Measurements from ENCODE around the gene ICOSLG.
"Not testable (repeated sequence)": the region's sequence is repeated elsewhere in the genome, so short reads cannot be mapped to it uniquely, and the experiment has no call there.

ICOSLG gene, protein sequence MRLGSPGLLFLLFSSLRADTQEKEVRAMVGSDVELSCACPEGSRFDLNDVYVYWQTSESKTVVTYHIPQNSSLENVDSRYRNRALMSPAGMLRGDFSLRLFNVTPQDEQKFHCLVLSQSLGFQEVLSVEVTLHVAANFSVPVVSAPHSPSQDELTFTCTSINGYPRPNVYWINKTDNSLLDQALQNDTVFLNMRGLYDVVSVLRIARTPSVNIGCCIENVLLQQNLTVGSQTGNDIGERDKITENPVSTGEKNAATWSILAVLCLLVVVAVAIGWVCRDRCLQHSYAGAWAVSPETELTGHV

GRCh38 chr21:44240842-44241241 lies at the start of gene ICOSLG:
TSS of gene ICOSLG (minus strand) at chr21:44240943. CDS start at chr21:44240817, 126 bp downstream.
- DNase-seq (ENCODE audit: low read depth): not testable (repeated sequence)

- no peak for DNase-seq (ENCODE audit: low read depth)
These were observed 48.8 kb upstream of the ICOSLG start for GRCh38 chr21:44289381-44290010.

DNA sequence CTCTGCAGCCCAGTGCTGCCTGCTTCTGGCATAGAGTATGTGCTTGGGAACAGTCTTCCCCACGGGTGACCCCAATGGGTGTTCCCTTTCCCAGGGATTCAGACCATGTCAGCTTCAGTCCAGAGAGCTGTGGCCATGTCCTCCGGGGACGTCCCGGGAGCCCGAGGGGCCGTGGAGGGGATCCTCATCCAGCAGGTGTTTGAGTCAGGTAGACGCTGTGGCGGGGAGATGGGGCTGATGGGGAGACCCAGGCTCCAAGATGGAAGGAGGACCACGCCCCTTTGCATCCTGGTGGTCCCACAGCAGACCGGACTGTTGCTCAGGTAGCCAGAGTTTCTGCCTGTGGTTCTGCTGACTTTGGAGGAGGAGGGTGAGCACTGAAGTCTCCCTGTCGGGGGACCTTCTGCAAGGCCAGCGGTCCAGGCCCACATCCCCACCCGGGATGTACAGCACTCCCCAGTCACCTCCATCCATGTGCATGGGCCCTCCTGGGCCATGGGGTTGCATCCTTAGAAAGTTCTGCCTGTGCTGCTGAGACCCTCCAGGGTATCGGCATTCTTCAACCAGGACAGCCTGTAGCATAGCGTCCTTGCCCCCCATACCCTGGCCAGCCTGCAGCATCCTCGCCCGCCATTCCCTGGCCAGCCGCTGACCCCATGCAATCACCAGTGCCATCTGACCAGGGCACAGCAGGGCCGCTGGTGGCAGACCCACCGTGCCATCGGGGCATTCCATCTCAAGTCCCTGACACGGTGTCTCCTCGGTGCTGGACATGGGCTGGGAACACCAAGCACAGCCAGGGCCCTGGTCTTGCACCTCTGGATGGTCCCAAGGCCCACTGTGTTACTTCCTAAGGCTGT lies 47.7 kb upstream of the ICOSLG start:
- DNase-seq (ENCODE audit: low read depth): no peak

DNA sequence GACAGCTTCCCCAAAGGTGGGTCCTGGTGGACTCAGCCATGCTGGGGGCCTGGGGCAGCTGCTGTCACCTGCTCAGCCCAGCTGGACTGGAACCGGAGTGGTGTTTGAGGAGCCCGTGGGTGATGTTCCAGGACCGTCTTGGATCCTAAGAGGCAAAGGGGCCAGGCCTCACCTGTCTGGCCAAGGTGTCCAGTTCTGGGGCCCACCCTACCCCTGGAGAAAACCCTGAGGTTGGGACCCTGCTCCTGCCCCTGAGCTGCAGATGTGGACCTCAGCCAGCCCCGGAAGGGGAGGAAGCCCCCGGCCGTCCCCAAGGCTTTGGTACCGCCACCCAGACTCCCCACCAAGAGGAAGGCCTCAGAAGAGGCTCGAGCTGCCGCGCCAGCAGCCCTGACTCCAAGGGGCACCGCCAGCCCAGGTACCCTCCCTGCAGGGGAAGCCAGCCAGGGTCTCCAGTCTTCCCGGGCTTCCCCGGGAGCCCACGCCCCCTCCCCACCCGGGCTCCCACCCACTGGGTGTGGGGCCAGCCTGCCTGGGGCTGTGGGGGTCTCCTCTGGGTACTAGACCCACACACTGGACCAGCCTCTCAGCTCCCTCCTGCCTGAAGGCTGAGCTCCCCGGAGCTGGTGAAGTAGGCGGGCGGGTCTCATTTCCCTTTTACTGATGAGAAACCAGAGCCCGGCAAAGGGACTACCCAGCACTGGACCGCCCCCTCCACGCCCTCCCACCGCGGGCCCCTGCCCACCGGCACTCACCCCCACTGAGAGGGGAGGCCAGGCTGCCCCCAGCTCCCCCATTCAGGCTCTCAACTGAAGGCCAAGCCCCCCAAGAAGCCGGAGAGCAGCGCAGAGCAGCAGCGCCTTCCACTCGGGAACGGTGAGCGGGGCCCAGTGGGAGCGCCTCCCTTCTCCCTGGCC lies 46.2 kb upstream of the ICOSLG start:
- DNase-seq (ENCODE audit: low read depth): no peak

- no peak for DNase-seq (ENCODE audit: low read depth)
These were observed 45.5 kb upstream of the ICOSLG start for GRCh38 chr21:44286086-44286715.

DNA sequence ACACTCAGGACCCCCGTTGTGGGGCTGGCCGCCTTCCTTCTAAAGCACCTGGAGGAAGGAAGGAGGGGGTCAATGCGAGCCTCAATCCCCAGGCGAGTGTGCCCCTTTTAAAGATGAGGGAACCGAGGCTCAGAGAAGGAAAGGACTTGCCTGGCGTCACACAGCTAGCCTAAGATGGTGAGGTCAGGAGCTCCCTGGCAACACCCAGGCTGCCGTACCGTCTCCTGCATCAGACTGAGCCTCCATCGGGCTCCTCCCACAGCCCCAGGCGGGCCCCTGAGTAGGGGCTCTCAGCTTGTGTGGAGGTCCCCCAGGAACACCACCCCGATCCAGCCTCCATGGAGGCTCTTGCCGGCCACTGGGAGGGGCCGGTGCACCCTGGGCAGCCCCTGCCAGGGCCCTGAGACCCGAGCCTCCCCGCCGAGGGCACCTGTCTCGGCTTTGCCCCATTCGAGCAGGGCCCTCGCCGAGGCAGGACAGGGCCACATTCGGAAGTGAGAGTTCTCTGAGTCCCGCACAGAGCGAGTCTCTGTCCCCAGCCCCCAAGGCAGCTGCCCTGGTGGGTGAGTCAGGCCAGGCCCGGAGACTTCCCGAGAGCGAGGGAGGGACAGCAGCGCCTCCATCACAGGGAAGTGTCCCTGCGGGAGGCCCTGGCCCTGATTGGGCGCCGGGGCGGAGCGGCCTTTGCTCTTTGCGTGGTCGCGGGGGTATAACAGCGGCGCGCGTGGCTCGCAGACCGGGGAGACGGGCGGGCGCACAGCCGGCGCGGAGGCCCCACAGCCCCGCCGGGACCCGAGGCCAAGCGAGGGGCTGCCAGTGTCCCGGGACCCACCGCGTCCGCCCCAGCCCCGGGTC lies 44.6 kb upstream of the ICOSLG start, which contains the start of gene AIRE:
TSS of gene AIRE (plus strand) at position 739 of the 855 bp plus-strand sequence. CDS start 131 bp downstream, outside the sequence.
- no peak for DNase-seq (ENCODE audit: low read depth)

GRCh38 chr21:44283948-44284347 lies 43.2 kb upstream of the ICOSLG start:
- DNase-seq (ENCODE audit: low read depth): no peak

DNA sequence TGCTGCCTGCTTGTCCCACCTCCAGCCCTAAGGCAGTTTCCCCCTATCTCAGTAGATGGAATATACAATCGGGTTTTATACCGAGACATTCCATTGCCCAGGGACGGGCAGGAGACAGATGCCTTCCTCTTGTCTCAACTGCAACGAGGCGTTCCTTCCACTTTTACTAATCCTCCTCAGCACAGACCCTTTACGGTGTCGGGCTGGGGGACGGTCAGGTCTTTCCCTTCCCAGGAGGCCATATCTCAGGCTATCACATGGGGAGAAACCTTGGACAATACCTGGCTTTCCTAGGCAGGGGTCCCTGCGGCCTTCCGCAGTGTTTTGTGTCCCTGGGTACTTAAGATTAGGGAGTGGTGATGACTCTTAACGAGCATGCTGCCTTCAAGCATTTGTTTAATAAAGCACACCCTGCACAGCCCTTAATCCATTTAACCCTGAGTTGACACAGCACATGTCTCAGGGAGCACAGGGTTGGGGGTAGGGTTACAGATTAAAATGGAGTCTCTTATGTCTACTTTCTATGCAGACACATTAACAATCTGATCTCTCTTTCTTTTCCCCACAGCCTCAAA lies 42.6 kb upstream of the ICOSLG start:
- DNase-seq (ENCODE audit: low read depth): not testable (repeated sequence)

- no peak for DNase-seq (ENCODE audit: low read depth)
These were observed 41.6 kb upstream of the ICOSLG start for GRCh38 chr21:44282370-44282769.

- DNase-seq (ENCODE audit: low read depth): no peak
These were observed 41.1 kb upstream of the ICOSLG start for GRCh38 chr21:44281801-44282200.

GRCh38 chr21:44279354-44280260 lies 38.9 kb upstream of the ICOSLG start:
- no peak for DNase-seq (ENCODE audit: low read depth)

- no peak for DNase-seq (ENCODE audit: low read depth)
These were observed 34.3 kb upstream of the ICOSLG start for GRCh38 chr21:44275041-44275440.

DNA sequence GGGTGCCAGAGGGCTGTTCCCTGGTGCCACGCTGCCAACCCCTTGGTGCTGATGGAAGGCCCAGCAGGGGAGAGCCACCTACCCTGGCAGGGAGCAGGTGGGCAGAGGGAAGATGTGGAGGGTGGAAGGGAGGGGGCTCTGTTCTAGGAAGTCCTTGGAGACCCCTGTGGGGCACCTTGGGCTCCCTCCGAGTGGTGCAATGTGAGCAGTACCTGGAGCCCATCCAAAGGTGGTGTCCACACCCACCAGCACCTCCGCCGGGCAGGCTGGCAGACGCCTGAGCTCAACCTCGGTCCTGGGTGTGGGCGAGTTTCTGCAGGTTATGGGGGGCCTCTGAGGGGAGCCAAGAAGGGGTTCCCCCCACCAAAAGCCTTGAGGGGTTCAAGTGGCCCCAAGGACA lies 32.3 kb upstream of the ICOSLG start:
- no peak for DNase-seq (ENCODE audit: low read depth)

GRCh38 chr21:44272284-44272858 lies 31.6 kb upstream of the ICOSLG start:
- no peak for DNase-seq (ENCODE audit: low read depth)

GRCh38 chr21:44271558-44272283 lies 31.0 kb upstream of the ICOSLG start:
- DNase-seq (ENCODE audit: low read depth): no peak

DNA sequence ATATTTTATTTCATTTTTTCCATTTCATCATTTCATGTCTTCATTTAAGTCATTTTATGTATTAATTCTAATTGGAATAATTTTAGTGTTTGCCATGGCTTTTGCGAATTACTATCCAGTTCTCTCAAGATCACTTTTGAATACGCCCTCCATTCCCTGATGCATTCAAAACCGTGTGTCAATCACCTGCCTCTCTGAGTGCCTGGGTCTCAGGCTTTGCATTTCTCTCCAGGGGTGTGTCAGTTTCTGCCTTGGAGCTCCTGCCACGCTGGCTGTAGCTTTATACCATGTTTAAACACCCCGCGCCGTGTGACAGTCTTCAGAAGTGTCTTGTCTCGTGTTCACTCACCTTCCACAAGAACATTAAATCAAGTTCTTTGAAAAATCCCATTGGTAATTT lies 28.3 kb upstream of the ICOSLG start:
- DNase-seq (ENCODE audit: low read depth): no peak

DNA sequence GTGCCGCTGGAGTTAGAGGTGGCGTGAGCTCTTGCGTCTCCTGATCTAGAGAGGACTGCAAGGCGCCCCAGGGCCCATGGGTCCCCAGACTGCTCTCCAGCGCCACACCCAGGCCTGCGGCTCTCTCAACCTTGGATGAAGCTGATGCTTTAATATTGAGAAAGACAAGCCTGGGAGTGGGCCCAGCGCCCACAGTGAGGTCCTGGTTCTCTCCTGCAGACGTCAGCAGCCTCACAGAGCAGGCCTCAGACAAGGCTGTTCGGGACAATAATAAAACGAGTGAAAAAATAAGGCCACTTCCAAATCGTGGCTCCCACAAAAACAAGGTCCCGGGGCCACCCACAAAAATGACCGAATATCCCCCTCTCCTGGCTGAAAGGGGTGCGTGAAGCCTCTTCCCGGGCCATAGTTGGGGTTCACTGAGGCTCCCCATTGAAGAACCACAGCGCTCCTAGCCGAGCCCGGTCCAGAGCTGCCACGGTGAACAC lies 27.0 kb upstream of the ICOSLG start:
- no peak for DNase-seq (ENCODE audit: low read depth)
